Activated T-helper 1 cell treated with anti-CD3 and anti-CD28 coated beads, Interleukin-12 subunit alpha, Interleukin-12 subunit beta, Interleukin-2, Interleukin-4 antibody, amounts not matched to agents 30 ng/mL and 10 ng/mL and 1 ng/mL, durations not matched to agents 14 hours and 24 hours and 36 hours (primary cell): ENCODE data around the gene DCAKD. TPM values are rescaled to one million over a fixed set of nuclear protein-coding genes. Genes with fewer than 3 reads are reported as not detected.

ENCODE experiments used
- DNase-seq: peaks from one replicate; pipeline ENCODE4 v3.0.0; 2021; ENCODE audit warnings: low spot score
- H3K27ac Mint-ChIP-seq: one replicate; pipeline ENCODE4 v1.8.0; 2021; ENCODE audit warnings: mild to moderate bottlenecking, mixed read lengths
- H3K27me3 Mint-ChIP-seq: one replicate; pipeline ENCODE4 v1.8.0; 2022; ENCODE audit warnings: mild to moderate bottlenecking, moderate library complexity, mixed read lengths; ENCODE audit not compliant: insufficient read depth
- H3K36me3 Mint-ChIP-seq: one replicate; pipeline ENCODE4 v1.8.0; 2021; ENCODE audit warnings: low read depth, mixed read lengths
- H3K4me1 Mint-ChIP-seq: one replicate; pipeline ENCODE4 v1.8.0; 2021; ENCODE audit warnings: low read depth, mixed read lengths
- H3K4me3 Mint-ChIP-seq: one replicate; pipeline ENCODE4 v1.8.0; 2021; ENCODE audit warnings: mild to moderate bottlenecking, moderate library complexity, mixed read lengths
- H3K9me3 Mint-ChIP-seq: one replicate; pipeline ENCODE4 v1.8.0; 2021; ENCODE audit warnings: mixed read lengths
- intact Hi-C: fragments of 100-400 bp; cut with micrococcal nuclease; formaldehyde crosslinking; loops from one replicate; pipeline ENCODE4 v1.15.1; 2024
- total RNA-seq: library from RNA; stranded (reverse); gene quantifications from 2 replicates; pipeline ENCODE4 v1.2.3, GENCODE V29; 2022

Gene DCAKD
- total RNA-seq, 1 donor from 2014 or later, result 24.9 TPM

DNA sequence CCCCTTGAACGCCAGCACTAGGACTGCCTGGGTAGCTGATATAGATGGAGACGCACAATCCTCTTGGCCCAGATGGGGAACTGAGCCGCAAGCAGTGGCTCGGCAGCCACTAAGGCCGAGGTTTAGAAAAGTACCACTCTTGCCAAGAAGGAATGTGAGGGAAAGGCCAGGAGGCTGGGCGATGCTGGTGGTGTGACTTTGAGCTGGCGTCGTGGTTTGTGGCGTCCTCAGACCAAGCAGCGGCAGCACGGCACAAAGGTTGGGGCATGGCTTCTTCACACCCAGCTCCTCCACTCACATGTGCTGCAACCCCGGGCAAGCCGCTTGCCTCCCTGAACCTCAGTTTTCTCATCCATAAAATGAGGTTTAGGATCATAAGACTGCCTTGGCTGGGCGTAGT, 15.6 kb downstream of the DCAKD start:
- intact Hi-C loops, result no loop called here
- Mint-ChIP-seq H3K4me3 (no peak overlapping the region), H3K36me3 (peaks cover 10% of the 10 kb centered on the region), H3K9me3 (no peaks in the 10 kb centered on the region), H3K27me3 (no peaks in the 10 kb centered on the region), H3K27ac (no peak overlapping the region), H3K4me1 (no peaks in the 10 kb centered on the region)
- no peak for DNase-seq

DNA sequence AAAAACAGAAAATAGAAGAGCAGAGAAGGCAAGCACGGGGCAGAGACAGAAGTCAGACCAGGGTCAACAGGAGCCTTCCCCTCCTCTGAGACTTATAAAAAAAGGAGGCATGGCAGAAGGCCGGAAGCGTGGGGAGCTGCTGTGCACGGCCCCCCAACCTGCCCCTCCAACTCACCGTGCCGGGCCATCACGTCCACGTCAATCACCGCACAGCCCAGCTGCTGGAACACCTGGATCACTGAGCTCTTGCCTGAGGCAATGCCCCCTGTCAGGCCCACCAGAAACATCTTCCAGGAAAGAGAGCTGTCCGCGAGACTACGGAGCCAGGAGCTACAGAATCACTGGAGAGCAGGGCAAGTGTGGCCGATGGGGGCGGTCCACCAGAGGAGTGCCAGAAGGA, 16.8 kb downstream of the DCAKD start:
- H3K27me3 Mint-ChIP-seq, result no peaks in the 10 kb centered on the region
- H3K9me3 Mint-ChIP-seq, result no peaks in the 10 kb centered on the region
- H3K4me3 Mint-ChIP-seq, result no peak overlapping the region
- peaks cover 10% of the 10 kb centered on the region for H3K36me3 Mint-ChIP-seq
- peak overlapping the region; percentile 18 for H3K27ac Mint-ChIP-seq
- intact Hi-C loops, result no loop called here
- H3K4me1 Mint-ChIP-seq, result no peaks in the 10 kb centered on the region
- no peak for DNase-seq

DNA sequence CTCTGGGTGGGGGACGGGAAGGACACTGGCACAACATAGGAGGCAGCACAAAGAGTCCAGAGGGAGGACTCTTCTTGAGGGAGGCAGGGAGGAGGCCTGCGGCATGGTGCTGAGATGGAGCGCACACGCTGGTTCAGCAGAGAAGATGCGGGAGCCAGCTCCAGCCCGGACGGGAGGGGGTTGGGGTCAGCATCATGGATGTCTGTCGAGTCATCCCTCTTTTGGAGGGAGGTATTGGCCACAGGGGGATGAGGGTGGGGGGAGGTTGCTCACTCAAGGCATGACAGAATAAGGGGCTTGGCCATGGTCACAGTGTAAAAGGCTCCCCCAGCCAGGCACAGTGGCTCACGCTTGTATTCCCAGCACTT, 19.3 kb downstream of the DCAKD start:
- Mint-ChIP-seq H3K4me1 (no peaks in the 10 kb centered on the region), H3K36me3 (peaks cover 12% of the 10 kb centered on the region), H3K4me3 (no peak overlapping the region), H3K9me3 (no peaks in the 10 kb centered on the region), H3K27ac (no peak overlapping the region), H3K27me3 (no peaks in the 10 kb centered on the region)
- intact Hi-C loops, result no loop called here
- DNase-seq, result no peak

DNA sequence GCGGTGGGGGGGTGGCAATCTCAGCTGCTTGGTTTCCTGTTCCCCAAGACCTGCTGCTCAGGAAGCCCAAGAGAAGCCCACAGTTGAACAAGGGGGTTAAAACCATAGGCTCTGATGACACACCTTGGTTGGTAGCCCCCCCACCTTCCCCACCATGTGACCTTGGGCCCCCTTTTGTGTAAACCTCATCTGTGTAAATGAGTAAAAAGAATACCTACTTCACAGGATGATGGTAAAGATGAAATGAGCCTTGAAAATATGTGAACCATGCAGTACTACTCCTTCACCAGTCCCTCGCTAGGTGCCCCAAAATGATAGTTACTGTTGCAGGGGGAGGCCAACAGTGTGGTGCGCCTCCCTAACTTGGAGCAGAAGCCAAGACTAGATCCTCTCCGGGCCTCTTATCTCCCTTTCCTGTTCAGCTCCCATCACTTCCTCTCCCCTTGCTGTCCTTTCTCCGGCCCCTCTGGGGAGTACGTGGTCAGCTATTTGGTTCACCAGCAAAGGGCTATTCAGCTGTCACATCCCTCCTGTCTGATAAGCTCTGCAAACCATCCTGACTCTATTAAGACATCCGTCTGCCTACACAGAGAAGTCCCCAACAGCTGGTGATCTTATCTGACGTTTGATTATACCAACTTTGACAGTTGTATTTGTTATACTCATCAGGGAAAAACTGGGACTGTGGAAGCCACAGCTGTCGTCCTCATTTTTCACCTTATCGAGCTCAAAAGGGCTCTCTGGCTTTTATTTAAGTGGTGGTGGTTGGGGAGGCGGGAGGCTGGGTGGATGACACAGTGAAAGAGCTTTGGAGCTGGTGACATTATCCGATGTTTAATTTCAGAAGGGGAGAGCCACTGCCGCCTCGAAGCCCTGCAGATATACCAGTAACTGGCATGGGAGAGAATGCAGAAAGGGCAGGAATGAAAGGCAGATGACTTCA, 19.9 kb downstream of the DCAKD start:
- Mint-ChIP-seq H3K36me3 (peaks cover 13% of the 10 kb centered on the region), H3K27ac (no peak overlapping the region)
- intact Hi-C loops, result no loop called here

DNA sequence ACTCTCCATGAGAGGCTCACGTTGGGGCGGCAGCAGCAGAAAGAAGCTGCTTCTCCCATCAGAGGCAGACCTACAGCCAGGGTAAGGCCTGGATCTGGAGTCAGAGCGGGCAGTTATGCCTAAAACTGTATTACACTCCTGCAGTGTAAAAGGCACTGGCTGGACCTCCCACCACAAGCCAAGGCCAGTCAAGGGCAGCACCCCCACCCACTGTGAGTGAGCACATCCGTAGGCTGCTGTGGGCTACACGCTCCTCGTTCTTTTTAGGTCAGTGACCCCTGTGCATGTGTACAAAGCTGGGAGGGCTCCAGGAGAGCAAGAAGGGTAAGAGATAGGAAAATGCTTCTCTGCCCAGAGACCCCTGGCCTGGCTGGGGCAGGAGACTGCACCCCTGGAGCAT, 20.7 kb downstream of the DCAKD start:
- H3K27me3 Mint-ChIP-seq, result no peaks in the 10 kb centered on the region
- H3K9me3 Mint-ChIP-seq, result no peaks in the 10 kb centered on the region
- intact Hi-C loops, result no loop called here
- no peak overlapping the region for H3K27ac Mint-ChIP-seq
- H3K4me3 Mint-ChIP-seq, result no peak overlapping the region
- no peak for DNase-seq
- no peaks in the 10 kb centered on the region for H3K4me1 Mint-ChIP-seq
- H3K36me3 Mint-ChIP-seq, result peaks cover 13% of the 10 kb centered on the region

More for the DNA sequence above, 19.9 kb downstream of the DCAKD start:
- H3K27me3 Mint-ChIP-seq, result no peaks in the 10 kb centered on the region
- no peaks in the 10 kb centered on the region for H3K9me3 Mint-ChIP-seq
- DNase-seq, result no peak
- H3K4me1 Mint-ChIP-seq, result no peaks in the 10 kb centered on the region
- H3K4me3 Mint-ChIP-seq, result no peak overlapping the region

DNA sequence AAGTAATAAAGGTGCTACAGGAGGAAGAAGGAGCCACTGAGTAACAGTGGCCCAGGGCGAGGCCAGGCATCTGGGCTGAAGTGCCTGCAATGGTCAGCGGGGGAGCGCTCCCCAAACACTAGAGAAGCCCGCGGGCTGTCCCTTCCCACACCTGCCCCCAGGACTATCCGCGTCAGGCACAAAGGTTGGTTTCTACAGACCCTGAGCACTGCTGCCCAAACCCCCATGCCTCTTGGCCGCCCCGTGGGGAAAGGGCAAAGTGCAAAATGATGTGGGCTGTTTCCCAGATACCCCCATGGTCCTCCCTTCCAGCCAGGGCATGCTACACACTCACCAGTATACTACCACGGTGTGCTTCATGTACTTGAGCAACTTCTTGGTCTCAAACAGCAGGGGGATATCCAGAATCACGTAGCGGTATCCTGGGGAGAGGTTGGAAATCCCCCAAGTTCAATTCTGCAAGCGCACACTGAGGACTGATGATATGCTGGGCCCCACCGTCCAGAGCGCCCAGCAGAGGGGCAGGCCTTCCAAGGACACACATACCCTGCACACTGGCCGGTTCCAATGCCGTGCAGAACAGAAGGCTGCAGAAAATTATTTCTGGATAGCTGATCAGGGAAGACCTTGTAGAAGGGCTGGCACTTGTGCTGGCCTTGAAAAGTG, 21.5 kb downstream of the DCAKD start:
- intact Hi-C loops, result no loop called here
- Mint-ChIP-seq H3K9me3 (no peaks in the 10 kb centered on the region), H3K27me3 (no peaks in the 10 kb centered on the region), H3K27ac (no peak overlapping the region), H3K4me1 (no peaks in the 10 kb centered on the region), H3K36me3 (peaks cover 13% of the 10 kb centered on the region), H3K4me3 (no peak overlapping the region)
- no peak for DNase-seq

DNA sequence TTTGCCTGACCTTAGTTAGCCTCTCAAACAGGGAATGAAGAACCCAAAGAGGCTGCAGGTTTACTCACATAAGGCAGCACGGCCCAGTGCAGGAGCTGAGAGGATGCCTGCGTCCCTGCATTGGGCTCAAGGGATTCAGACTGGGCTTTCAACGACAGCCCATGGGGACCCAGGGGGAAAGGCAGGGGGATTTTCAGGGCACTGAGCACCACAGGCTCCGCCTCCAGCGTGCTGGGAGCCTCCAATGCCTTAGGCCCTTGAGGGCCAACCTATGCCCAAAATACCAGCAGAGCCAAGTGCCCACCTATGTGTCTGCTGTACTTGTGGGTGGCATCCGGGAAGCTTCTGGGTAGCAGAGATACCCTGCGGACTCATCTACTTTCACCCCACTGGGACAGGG, 22.3 kb downstream of the DCAKD start:
- H3K27me3 Mint-ChIP-seq, result no peaks in the 10 kb centered on the region
- H3K36me3 Mint-ChIP-seq, result peaks cover 10% of the 10 kb centered on the region

DNA sequence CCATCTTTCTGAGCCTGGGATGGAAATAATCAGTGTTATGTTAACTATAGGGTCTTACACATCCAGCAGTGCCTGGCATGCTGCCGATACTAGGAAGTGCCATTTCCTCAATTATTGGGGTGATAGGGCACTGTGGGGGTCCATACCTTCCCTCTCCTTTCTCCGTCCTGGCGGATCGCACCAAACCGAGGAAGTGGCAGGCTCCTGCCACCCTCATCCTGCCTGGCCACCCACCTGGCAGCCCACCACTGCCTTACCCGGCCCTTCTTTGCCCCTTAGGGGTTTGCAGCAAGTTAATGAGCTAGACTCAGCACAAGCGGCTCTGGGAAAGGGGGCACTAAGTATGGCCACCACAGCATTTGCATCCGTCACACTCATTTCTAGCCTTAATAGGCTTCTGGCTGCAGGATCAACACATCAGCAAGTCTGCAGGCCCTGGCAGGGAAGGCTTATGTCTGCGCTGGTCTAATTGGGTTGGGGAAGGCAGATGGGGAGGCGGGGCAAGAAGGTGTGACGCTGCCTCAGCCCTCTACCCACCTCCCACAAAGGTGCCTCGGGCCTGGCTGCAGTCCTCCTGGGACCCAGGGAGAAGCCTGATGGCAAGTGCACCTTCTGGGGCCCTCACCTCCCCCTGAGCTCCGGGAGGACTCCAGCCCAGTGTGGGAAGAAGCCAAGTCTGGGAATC, 28.6 kb downstream of the DCAKD start:
- DNase-seq, result no peak
- intact Hi-C loops, result loop anchor here (1.0 to 2.0 kb wide), 3 partner anchors 74 to 248 kb away; no protein-coding TSS in a partner anchor
- H3K9me3 Mint-ChIP-seq, result no peaks in the 10 kb centered on the region

More for the DNA sequence above, 22.3 kb downstream of the DCAKD start:
- intact Hi-C loops, result no loop called here
- Mint-ChIP-seq H3K27ac (no peak overlapping the region), H3K9me3 (no peaks in the 10 kb centered on the region), H3K4me3 (no peak overlapping the region), H3K4me1 (no peaks in the 10 kb centered on the region)
- no peak for DNase-seq

GRCh38 chr17:45022288-45022648, 29.2 kb downstream of the DCAKD start:
- Mint-ChIP-seq H3K27me3 (peaks cover 28% of the 10 kb centered on the region), H3K27ac (no peak overlapping the region), H3K36me3 (peaks cover 13% of the 10 kb centered on the region), H3K9me3 (no peaks in the 10 kb centered on the region), H3K4me3 (no peak overlapping the region), H3K4me1 (peaks cover 22% of the 10 kb centered on the region)
- no peak for DNase-seq
- intact Hi-C loops, result loop anchor here (1.0 to 2.0 kb wide), 3 partner anchors 75 to 247 kb away; no protein-coding TSS in a partner anchor

More for the DNA sequence above, 28.6 kb downstream of the DCAKD start:
- Mint-ChIP-seq H3K36me3 (peaks cover 13% of the 10 kb centered on the region), H3K4me1 (peaks cover 22% of the 10 kb centered on the region), H3K4me3 (no peak overlapping the region), H3K27me3 (peaks cover 27% of the 10 kb centered on the region), H3K27ac (no peak overlapping the region)

DNA sequence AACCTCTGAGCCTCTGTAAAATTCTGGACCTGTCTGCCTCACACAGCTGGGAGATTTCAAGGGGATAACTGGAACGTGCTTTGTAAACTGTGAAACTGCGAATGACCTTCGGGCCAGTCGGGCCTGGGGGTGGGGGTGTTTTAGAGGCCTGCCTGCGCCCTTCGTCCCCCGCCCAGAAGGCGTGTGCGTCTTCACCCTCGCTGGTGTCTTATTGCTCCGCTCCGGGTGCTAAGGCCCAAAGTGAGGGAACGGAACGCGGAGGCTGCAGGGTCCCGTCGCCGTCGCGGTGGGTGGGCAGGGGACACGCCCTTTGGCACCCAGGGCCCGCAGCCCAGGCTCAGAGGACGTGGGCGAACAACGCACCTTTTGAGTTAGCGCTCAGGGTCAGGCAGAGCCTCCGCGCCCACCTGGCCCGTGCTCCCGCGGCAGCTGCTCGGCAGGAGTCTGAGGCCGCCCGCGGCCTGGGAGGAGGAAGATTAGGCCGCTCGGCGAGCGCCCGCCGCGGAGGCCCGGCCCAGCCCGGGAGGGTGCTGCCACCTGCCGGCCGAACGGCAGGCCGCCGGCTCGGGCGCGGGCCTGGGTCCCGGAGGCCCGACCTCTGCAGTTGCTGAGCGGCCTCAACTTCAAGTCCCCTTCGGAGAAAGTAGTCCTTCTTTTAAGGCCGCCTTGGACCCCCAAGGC, 29.7 kb downstream of the DCAKD start:
- peaks cover 30% of the 10 kb centered on the region for H3K27me3 Mint-ChIP-seq
- intact Hi-C loops, result loop anchor here (1.0 to 2.0 kb wide), 4 partner anchors 53 to 247 kb away; partner anchors contain the start of gene C1QL1
- H3K36me3 Mint-ChIP-seq, result peaks cover 12% of the 10 kb centered on the region
- no peaks in the 10 kb centered on the region for H3K9me3 Mint-ChIP-seq
- H3K4me1 Mint-ChIP-seq, result peaks cover 22% of the 10 kb centered on the region
- no peak overlapping the region for H3K4me3 Mint-ChIP-seq
- no peak overlapping the region for H3K27ac Mint-ChIP-seq
- DNase-seq, result peak; percentile 62

DNA sequence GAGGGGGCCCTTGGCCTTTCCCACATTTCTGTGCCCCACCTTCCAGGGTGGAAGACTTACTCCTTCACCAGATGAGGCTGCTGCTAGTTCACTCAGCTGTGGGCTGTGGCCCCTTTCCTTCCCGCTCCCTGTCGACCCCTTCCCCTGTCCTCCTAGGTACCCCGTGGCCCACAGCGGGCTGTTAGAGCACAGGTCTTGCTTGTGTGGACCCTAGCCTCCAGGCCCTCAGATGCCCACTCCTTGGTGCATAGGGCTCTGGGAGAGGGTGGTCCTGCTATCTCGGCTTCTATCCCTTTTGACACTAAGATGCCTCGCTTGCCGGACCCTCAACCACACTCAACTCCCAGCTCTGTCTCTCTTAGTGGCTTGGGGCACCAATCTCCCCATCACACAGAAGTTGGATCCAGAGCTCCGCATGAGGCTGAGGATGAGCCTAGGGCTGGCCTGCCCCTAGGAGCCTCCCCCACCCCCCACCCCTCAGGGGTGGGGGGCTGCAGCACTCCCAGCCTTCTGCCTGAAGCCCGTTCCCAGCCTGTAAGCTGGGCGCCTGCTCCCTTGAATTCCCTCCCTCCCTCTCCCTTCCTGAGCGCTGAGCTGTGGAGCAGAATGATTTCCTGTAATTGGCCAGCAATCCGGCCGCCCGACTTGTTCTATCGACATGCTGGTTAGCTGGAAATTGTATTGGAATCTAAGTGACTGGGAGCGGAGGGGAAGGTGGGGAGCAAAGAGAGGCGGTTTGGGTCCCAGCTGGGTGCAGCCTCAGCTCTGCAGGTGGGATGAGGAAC, 30.9 kb downstream of the DCAKD start:
- Mint-ChIP-seq H3K4me1 (peaks cover 22% of the 10 kb centered on the region), H3K27me3 (peaks cover 38% of the 10 kb centered on the region), H3K9me3 (no peaks in the 10 kb centered on the region), H3K4me3 (no peak overlapping the region), H3K36me3 (peaks cover 12% of the 10 kb centered on the region), H3K27ac (no peak overlapping the region)
- no peak for DNase-seq
- intact Hi-C loops, result loop anchor here (2.0 kb wide), 1 partner anchor 52 kb away; the partner anchor contains the start of gene C1QL1
